GM20000 (cell line): ENCODE results near the gene CD200.

Experiments used
- DNase-seq: peaks from one replicate; pipeline ENCODE4 v3.0.0; 2012; ENCODE audit warnings: low spot score
- CTCF ChIP-seq: IDR thresholded peaks from 2 replicates; pipeline ENCODE4 v1.5.1; 2012; ENCODE audit warnings: mild to moderate bottlenecking, control low read depth; ENCODE audit errors: extremely low read depth, missing control alignments

Gene CD200

GRCh38 chr3:112333381-112334317 lies 693 bp downstream of the CD200 start:
- no peak for DNase-seq

GRCh38 chr3:112334691-112335433 lies 1.9 kb downstream of the CD200 start:
- DNase-seq: no peak
- no peak for TF ChIP-seq CTCF

More at GRCh38 chr3:112333381-112334317, 693 bp downstream of the CD200 start:
- no peak for TF ChIP-seq CTCF

- no peak for TF ChIP-seq CTCF
- DNase-seq: no peak
Observed at GRCh38 chr3:112335434-112335781, 2.5 kb downstream of the CD200 start.

- no peak for TF ChIP-seq CTCF
- no peak for DNase-seq
Observed at GRCh38 chr3:112338021-112338726, 5.2 kb downstream of the CD200 start.

GRCh38 chr3:112338727-112339056 lies 5.7 kb downstream of the CD200 start:
- no peak for DNase-seq
- no peak for TF ChIP-seq CTCF

GRCh38 chr3:112339134-112339533 lies 6.2 kb downstream of the CD200 start:
- no peak for DNase-seq
- no peak for TF ChIP-seq CTCF

- no peak for TF ChIP-seq CTCF
Observed at GRCh38 chr3:112339609-112340008, 6.7 kb downstream of the CD200 start.

More at GRCh38 chr3:112339609-112340008, 6.7 kb downstream of the CD200 start:
- no peak for DNase-seq
